Measurements from ENCODE around the gene PTPRJ. TPM values are rescaled to one million over a fixed set of nuclear protein-coding genes. Genes with fewer than 3 reads are reported as not detected.

PTPRJ gene
- total and polyA plus RNA-seq, 9 of the 15 experiments (the other 6 are each of a cell fraction or from before 2014, with no cell fraction given) = 0.56 to 10.7 (median 4.8) TPM

- Histone ChIP-seq H4K20me1 (replicated peaks; ENCODE audit: control insufficient read depth, insufficient read depth, low read length) (peaks cover 10% of the 10 kb centered on the region), H3K9me3 (replicated peaks; ENCODE audit: control insufficient read depth, insufficient read depth, low read depth, low read length) (no peaks in the 10 kb centered on the region), H3K36me3 (ENCODE audit: control insufficient read depth, insufficient read depth, low read length) (no peaks in the 10 kb centered on the region), H3K27me3 (ENCODE audit: control insufficient read depth in 2 of 2, insufficient read depth in 2 of 2, low read length in 2 of 2) (no peaks in the 10 kb centered on the region), H3K4me1 (replicated peaks in 1 of 2; ENCODE audit: control insufficient read depth in 2 of 2, insufficient read depth in 2 of 2, low read length in 2 of 2) (peaks cover 9 to 15% of the 10 kb centered on the region in 2 experiments; a peak in 4 of 5 replicates), H3K4me3 (no peak overlapping the region), H3K4me2 (ENCODE audit: insufficient read depth, low read length) (no peak overlapping the region), H2AFZ (ENCODE audit: low read depth, low read length) (no peak overlapping the region), H3K27ac (ENCODE audit: extremely low read depth, low read depth, low read length) (no peak overlapping the region), H3K9ac (ENCODE audit: insufficient read depth in 1 of 2, low read depth in 2 of 2, low read length in 2 of 2) (peak overlapping the region in 1 of 2 experiments; percentile 14; a peak in 1 of 4 replicates), H3K79me2 (ENCODE audit: control insufficient read depth, insufficient read depth, low read length) (no peaks in the 10 kb centered on the region), H3K9me1 (ENCODE audit: control insufficient read depth, insufficient read depth, low read length) (no peaks in the 10 kb centered on the region)
- in situ Hi-C loops (cut with MboI) = no loop called here
- ATAC-seq (peak; percentile 49), FAIRE-seq (no peak), DNase-seq (ENCODE audit: extremely low read depth in 1 of 4, low spot score in 3 of 4) (no peak)
- BruUV-seq (replicated peaks) = no TSS peak
- POLR2A ChIA-PET = no interaction called here
- WGBS (ENCODE audit: insufficient coverage, low coverage, missing lambda C conversion rate) = 52% methylated on average over 5 of the region's 5 CpGs
- intact Hi-C loops (cut with micrococcal nuclease) = no loop called here
- TF ChIP-seq GATA2 (CRISPR knock-in tag; IDR thresholded peaks at IDR 0.05) (no peak), MED1 (CRISPR knock-in tag; IDR thresholded peaks at IDR 0.05; ENCODE audit: borderline replicate concordance) (no peak), C11orf30 (IDR thresholded peaks at IDR 0.05; ENCODE audit: low read depth) (no peak), TBL1XR1 (IDR thresholded peaks at IDR 0.05; ENCODE audit: low read length in 2 of 2) (no peak), PHB2 (IDR thresholded peaks at IDR 0.05; ENCODE audit: low read depth) (no peak), POLR2AphosphoS5 (IDR thresholded peaks at IDR 0.05; ENCODE audit: control insufficient read depth, insufficient read depth, low read depth, low read length) (no peak), NFIX (CRISPR knock-in tag; IDR thresholded peaks at IDR 0.05; ENCODE audit: low read depth) (no peak), RBBP5 (IDR thresholded peaks at IDR 0.05; ENCODE audit: borderline replicate concordance, insufficient read depth, low read length, poor library complexity, severe bottlenecking) (no peak), THAP7 (CRISPR knock-in tag; IDR thresholded peaks at IDR 0.05) (no peak), KDM4B (IDR thresholded peaks at IDR 0.05; ENCODE audit: borderline replicate concordance in 2 of 2, low read depth in 1 of 2) (no peak), SMARCB1 (IDR thresholded peaks at IDR 0.05; ENCODE audit: insufficient read length, low read depth) (no peak), NR3C1 (CRISPR knock-in tag; IDR thresholded peaks at IDR 0.05) (no peak), USF2 (CRISPR knock-in tag; IDR thresholded peaks at IDR 0.05) (no peak), SMC3 (conservative IDR thresholded peaks at IDR 0.05; ENCODE audit: insufficient read depth, low read depth, low read length) (no peak), ZNF133 (CRISPR knock-in tag; IDR thresholded peaks at IDR 0.05) (no peak)
- CTCF ChIA-PET (ENCODE audit: low intra/inter-chr PET ratio) = interaction anchor here (0.6 kb wide), 1 partner anchor 20 kb away, joined by 6 read pairs; the partner anchor contains the start of gene PTPRJ
These were observed 20.1 kb downstream of the PTPRJ start for GRCh38 chr11:48000432-48000831.

Measured in K562 (cell line).